Osteoblast (primary cell): Measurements from ENCODE around the gene KATNIP. TPM values are rescaled to one million over a fixed set of nuclear protein-coding genes. Genes with fewer than 3 reads are reported as not detected.

ENCODE experiments used
- DNase-seq: peaks from one replicate; pipeline ENCODE4 v3.0.0; 2011; ENCODE audit warnings: low spot score, mixed read lengths; ENCODE audit not compliant: insufficient read length; ENCODE audit errors: missing footprints
- H2AFZ ChIP-seq: 2 replicates; pipeline ENCODE4 v1.6.0; 2011; ENCODE audit warnings: mild to moderate bottlenecking, low read length
- H3K27ac ChIP-seq: 2 replicates; pipeline ENCODE4 v1.5.1; 2011; ENCODE audit warnings: mild to moderate bottlenecking, low read depth, low read length, moderate library complexity
- H3K27me3 ChIP-seq: 2 replicates; pipeline ENCODE4 v1.6.0; 2012; ENCODE audit warnings: mild to moderate bottlenecking, control low read depth, inconsistent platforms, low read length, moderate library complexity; ENCODE audit not compliant: insufficient read depth
- H3K36me3 ChIP-seq: 2 replicates; pipeline ENCODE4 v1.5.1; 2011; ENCODE audit warnings: mild to moderate bottlenecking, low read length, control low read depth, moderate library complexity; ENCODE audit not compliant: insufficient read depth
- H3K4me1 ChIP-seq: 2 replicates; pipeline ENCODE4 v1.5.1; 2011; ENCODE audit warnings: mild to moderate bottlenecking, low read length, control low read depth, moderate library complexity; ENCODE audit not compliant: insufficient read depth
- H3K4me2 ChIP-seq: 2 replicates; pipeline ENCODE4 v1.6.0; 2011; ENCODE audit warnings: mild to moderate bottlenecking, low read length; ENCODE audit not compliant: insufficient read depth
- H3K4me3 ChIP-seq: fragments of 200-600 bp; sonication (generic); 3 replicates; pipeline ENCODE4 v1.5.1; 2012; ENCODE audit warnings: mild to moderate bottlenecking, low read length, inconsistent platforms; ENCODE audit not compliant: insufficient read depth
- H3K79me2 ChIP-seq: 2 replicates; pipeline ENCODE4 v1.6.0; 2012; ENCODE audit warnings: mild to moderate bottlenecking, low read length, control low read depth, inconsistent platforms; ENCODE audit not compliant: insufficient read depth
- H3K9me3 ChIP-seq: 2 replicates; pipeline ENCODE4 v1.5.1; 2011; ENCODE audit warnings: low read depth, low read length, control low read depth
- H4K20me1 ChIP-seq: 2 replicates; pipeline ENCODE4 v1.6.0; 2012; ENCODE audit warnings: mild to moderate bottlenecking, low read length, control low read depth; ENCODE audit not compliant: insufficient read depth
- CTCF ChIP-seq: IDR thresholded peaks from 2 replicates; pipeline ENCODE4 v1.5.1; 2011; ENCODE audit warnings: mild to moderate bottlenecking, low read depth, low read length, moderate library complexity; ENCODE audit errors: extremely low read depth
- total RNA-seq: library from RNA; depleted of rRNA; stranded (reverse); fragments of >200 nt; gene quantifications from 2 replicates; pipeline ENCODE4 v1.2.3, GENCODE V29; 2012

Gene KATNIP
- total RNA-seq, 1 donor, result 30.8 TPM

DNA sequence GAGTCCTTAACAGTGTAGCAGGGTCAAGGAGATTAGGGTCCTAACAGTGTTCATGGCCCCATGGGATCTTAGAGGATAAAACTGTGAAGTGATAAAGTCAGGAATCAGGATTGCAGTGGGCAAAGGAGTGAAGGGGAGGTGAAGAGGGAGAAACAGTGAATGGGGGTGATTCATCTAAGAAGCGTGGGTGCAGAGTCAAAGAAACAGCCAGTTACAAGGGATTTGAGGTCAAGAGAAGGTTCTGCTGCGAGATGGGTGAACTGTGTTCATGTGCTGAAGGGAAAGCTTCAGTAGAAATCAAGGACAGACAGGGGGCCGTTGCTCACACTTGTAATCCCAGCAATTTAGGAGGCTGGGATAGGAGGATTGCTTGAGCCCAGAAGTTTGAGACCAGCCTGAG is 6.1 kb upstream of the KATNIP start:
- no peak overlapping the region for H2AFZ ChIP-seq
- H3K36me3 ChIP-seq, result peaks cover 66% of the 10 kb centered on the region
- peaks cover 58% of the 10 kb centered on the region for H4K20me1 ChIP-seq
- TF ChIP-seq CTCF, result no peak
- H3K9me3 ChIP-seq, result no peaks in the 10 kb centered on the region
- peak; percentile 73 for DNase-seq
- peaks cover 39% of the 10 kb centered on the region for H3K79me2 ChIP-seq
- H3K27me3 ChIP-seq, result no peaks in the 10 kb centered on the region
- H3K4me2 ChIP-seq, result peak overlapping the region; percentile 25
- H3K27ac ChIP-seq, result peak overlapping the region; percentile 0
- no peak overlapping the region for H3K4me3 ChIP-seq
- peaks cover 36% of the 10 kb centered on the region for H3K4me1 ChIP-seq

DNA sequence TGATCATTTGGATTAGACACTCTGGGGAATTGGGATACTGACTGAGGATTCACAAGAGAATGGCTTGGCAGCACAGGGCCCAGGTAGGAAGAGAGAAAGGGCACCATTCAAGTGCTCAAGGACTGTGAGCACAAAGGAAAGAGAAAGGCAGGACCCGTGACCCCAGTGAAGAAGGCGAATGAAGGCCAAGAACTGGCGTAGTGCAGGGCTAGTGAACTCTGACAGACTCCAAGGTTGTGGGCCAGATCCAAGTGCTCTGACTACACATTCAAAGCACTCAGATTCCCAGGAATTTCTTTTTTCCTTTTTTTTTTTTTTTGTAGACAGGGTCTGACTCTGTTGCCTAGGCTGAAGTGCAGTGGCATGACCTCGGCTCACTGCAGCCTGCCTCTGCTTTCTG is 5.3 kb upstream of the KATNIP start:
- Histone ChIP-seq H3K27me3 (no peaks in the 10 kb centered on the region), H3K9me3 (no peaks in the 10 kb centered on the region), H3K36me3 (peaks cover 58% of the 10 kb centered on the region), H4K20me1 (peaks cover 54% of the 10 kb centered on the region), H3K27ac (no peak overlapping the region), H3K79me2 (peaks cover 46% of the 10 kb centered on the region), H3K4me2 (no peak overlapping the region), H3K4me1 (peaks cover 40% of the 10 kb centered on the region), H3K4me3 (no peak overlapping the region), H2AFZ (no peak overlapping the region)
- no peak for TF ChIP-seq CTCF
- DNase-seq, result no peak

DNA sequence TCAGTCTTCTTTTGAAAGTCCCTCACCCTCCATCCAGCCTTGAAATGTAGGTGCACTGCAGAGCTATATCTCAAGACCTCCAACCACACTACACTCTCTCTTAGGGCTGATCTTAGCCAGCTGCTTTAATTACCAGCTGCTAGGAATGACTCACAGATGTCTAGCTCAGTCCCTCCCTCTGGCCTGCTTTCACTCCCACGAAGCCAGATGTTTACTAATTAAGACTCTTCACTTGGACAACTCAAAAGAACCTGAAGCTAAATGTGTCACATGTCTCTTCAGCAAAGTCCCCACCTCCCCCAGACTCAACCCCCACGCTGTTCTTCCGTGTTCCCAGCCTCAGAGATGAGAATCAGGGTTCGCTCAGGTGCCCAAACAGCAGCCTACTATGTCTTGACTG is 2.8 kb upstream of the KATNIP start:
- peak overlapping the region; percentile 99 for H3K4me2 ChIP-seq
- H3K9me3 ChIP-seq, result no peaks in the 10 kb centered on the region
- H3K4me1 ChIP-seq, result peaks cover 51% of the 10 kb centered on the region
- no peak overlapping the region for H3K4me3 ChIP-seq
- H3K27me3 ChIP-seq, result no peaks in the 10 kb centered on the region
- H4K20me1 ChIP-seq, result peaks cover 49% of the 10 kb centered on the region
- H3K79me2 ChIP-seq, result peaks cover 64% of the 10 kb centered on the region
- TF ChIP-seq CTCF, result no peak
- H3K36me3 ChIP-seq, result peaks cover 34% of the 10 kb centered on the region
- H3K27ac ChIP-seq, result peak overlapping the region; percentile 42
- H2AFZ ChIP-seq, result no peak overlapping the region
- peak; percentile 93 for DNase-seq

DNA sequence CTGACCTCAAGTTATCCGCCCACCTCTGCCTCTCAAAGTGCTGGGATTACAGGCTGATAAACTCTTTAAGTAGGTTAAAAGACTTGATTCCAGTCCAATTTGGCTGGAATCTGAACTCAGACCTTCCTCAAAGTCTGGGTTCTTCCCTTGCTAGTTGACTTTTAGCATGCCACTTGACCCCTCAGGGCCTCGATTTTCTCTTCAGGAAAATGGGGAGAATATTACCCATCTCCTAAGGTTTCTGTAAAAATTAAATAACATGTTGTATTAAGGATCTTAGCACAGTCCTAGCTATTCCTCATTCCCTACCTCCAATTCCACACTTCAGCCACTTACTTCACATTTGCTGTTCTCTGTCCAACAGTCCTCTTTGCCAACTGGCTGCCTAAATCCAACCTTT is 2.1 kb upstream of the KATNIP start:
- peaks cover 49% of the 10 kb centered on the region for H4K20me1 ChIP-seq
- peak overlapping the region; percentile 99 for H3K4me2 ChIP-seq
- no peak overlapping the region for H3K4me3 ChIP-seq

More for the DNA sequence above, 2.1 kb upstream of the KATNIP start:
- H3K27ac ChIP-seq, result peak overlapping the region; percentile 42
- peaks cover 51% of the 10 kb centered on the region for H3K4me1 ChIP-seq
- TF ChIP-seq CTCF, result no peak
- H3K79me2 ChIP-seq, result peaks cover 67% of the 10 kb centered on the region
- peaks cover 27% of the 10 kb centered on the region for H3K36me3 ChIP-seq
- no peak overlapping the region for H2AFZ ChIP-seq
- DNase-seq, result no peak
- H3K9me3 ChIP-seq, result no peaks in the 10 kb centered on the region
- no peaks in the 10 kb centered on the region for H3K27me3 ChIP-seq
